Muscle layer of duodenum (tissue), 2 donors: Measurements from ENCODE around the gene CIB1.
"Not testable (repeated sequence)": the region's sequence is repeated elsewhere in the genome, so short reads cannot be mapped to it uniquely, and the experiment has no call there.

Experiments used
- H3K27ac ChIP-seq: one replicate; pipeline ENCODE4 v1.7.0; 2013; ENCODE audit warnings: mild to moderate bottlenecking, low read length
- H3K27me3 ChIP-seq: one replicate; pipeline ENCODE4 v1.7.0; 2013; ENCODE audit warnings: low read depth, mild to moderate bottlenecking, control low read depth, low read length
- H3K36me3 ChIP-seq, 2 donors: one replicate each; pipeline ENCODE4 v1.7.0; 2013; ENCODE audit warnings: low read length in 2 of 2, control low read depth in 1 of 2, mild to moderate bottlenecking in 1 of 2; ENCODE audit not compliant: insufficient read depth in 2 of 2, control insufficient read depth in 1 of 2
- H3K4me1 ChIP-seq, 2 donors: one replicate each; pipeline ENCODE4 v1.7.0; 2013; ENCODE audit warnings: low read length in 2 of 2, mild to moderate bottlenecking in 2 of 2, control low read depth in 1 of 2, moderate library complexity in 1 of 2; ENCODE audit not compliant: insufficient read depth in 2 of 2, control insufficient read depth in 1 of 2
- H3K4me3 ChIP-seq, 2 donors: one replicate each; pipeline ENCODE4 v1.7.0; 2013; ENCODE audit warnings: low read length in 2 of 2, low read depth in 1 of 2, mild to moderate bottlenecking in 1 of 2
- H3K9me3 ChIP-seq, 2 donors: one replicate each; pipeline ENCODE4 v1.7.0; 2013; ENCODE audit warnings: low read length in 2 of 2, control low read depth in 1 of 2, mild to moderate bottlenecking in 1 of 2; ENCODE audit not compliant: control insufficient read depth in 1 of 2
- donor health status: healthy.

CIB1 gene

DNA sequence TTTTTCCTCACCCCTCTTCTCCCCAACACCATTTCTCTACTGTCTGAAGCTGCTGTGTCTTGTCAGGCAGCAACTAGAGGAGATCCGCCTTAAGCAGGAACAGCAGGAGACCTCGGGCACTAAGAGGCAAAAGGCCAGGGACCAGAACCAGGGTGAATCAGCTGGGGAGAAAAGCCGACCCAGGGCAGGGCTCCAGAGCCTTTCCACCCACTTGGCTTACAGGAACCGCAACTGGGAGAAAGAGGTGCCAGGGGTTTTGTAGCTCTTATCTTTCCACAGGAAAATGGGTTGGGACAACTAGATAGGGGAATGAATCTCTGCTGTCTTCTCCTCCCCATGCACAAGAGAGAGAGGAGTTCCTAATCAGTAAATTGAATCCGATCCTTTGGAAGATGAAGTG lies 28.7 kb upstream of the CIB1 start:
- Histone ChIP-seq H3K27me3 (no peaks in the 10 kb centered on the region), H3K4me3 (no peak overlapping the region), H3K9me3 (no peaks in the 10 kb centered on the region), H3K36me3 (no peaks in the 10 kb centered on the region), H3K4me1 (peaks cover 4 to 18% of the 10 kb centered on the region in 2 donors), H3K27ac (no peak overlapping the region)

DNA sequence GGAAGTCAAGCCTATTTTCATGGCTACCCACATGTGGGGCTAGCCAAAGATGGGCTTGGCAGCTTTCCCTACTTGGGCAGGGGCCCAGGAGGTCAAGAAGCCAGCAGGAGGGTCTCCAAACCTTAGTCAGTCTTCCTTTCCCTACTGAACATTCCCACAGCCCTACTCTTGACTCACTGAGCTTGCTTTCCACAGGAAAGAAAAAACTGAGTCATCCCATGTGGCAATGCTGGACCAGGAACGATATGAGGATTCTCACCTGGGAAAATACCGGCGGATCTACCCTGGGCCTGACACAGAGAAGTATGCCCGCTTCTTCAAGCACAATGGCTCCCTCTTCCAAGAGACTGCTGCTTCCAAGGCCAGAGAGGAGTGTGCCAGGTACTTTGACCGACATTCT lies 28.1 kb upstream of the CIB1 start:
- Histone ChIP-seq H3K27me3 (no peaks in the 10 kb centered on the region), H3K9me3 (no peaks in the 10 kb centered on the region), H3K4me3 (no peak overlapping the region), H3K4me1 (peaks cover 0 to 12% of the 10 kb centered on the region in 2 donors), H3K36me3 (no peaks in the 10 kb centered on the region), H3K27ac (no peak overlapping the region)

DNA sequence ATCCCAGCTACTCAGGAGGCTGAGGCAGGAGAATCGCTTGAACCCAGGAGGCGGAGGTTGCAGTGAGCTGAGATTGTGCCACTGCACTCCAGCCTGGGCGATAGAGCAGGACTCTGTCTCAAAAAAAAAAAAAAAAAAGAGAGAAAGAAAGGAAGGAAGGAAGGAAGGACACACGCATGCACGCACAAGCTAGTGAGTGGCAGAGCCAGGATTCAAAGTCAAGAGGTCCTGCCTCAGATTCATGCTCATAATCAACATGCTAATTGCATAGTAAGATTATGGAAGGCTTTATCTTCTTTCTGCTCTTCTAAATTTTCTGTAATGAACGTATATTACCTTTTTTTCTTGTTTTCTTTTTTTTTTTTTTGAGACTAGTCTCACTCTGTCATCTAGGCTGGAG lies 27.0 kb upstream of the CIB1 start:
- not testable (repeated sequence) for H3K27ac ChIP-seq, H3K27me3 ChIP-seq, H3K4me1 ChIP-seq, H3K4me3 ChIP-seq, H3K9me3 ChIP-seq, H3K36me3 ChIP-seq

DNA sequence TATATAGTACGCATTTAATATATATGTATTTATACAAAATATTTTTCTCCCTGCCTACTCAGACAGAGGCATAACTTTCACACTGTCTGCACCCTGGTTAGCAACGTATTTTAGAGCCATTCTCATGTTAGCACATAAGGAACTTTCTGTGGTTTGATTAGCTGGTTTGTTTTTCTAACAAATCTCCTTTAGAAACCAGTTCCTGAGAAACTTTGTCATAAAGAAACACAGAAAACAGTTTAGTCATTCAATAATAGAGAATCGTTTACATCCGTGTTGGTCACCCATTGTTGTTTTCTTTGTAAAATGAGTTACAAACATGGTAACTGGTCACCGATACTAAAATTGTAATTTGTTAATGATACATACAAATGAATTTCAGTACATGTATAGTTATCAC lies 25.8 kb upstream of the CIB1 start:
- Histone ChIP-seq H3K9me3 (no peaks in the 10 kb centered on the region), H3K4me1 (peaks cover 0 to 3% of the 10 kb centered on the region in 2 donors), H3K27ac (no peak overlapping the region), H3K4me3 (no peak overlapping the region), H3K27me3 (no peaks in the 10 kb centered on the region), H3K36me3 (no peaks in the 10 kb centered on the region)

DNA sequence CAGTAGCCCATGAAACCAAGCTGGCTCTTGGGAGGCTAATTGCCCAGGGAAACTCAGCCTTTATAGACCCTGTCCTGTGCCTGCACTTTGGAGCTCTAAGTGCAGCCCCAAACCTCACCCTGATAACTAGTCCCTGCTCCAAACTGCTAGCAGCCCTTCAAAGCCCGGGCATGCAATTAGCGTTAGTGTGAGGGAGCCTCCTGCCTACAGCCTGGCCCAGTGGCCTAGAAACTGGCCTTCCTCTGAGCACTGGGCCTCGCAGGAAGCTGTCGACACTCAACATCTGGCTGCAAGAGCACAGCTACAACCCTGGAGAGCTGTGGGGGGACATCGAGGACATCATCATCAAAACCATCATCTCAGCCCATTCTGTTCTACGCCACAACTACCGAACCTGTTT lies 24.0 kb upstream of the CIB1 start:
- Histone ChIP-seq H3K36me3 (no peaks in the 10 kb centered on the region), H3K27ac (no peak overlapping the region), H3K4me1 (no peaks in the 10 kb centered on the region), H3K4me3 (no peak overlapping the region), H3K27me3 (no peaks in the 10 kb centered on the region), H3K9me3 (no peaks in the 10 kb centered on the region)

DNA sequence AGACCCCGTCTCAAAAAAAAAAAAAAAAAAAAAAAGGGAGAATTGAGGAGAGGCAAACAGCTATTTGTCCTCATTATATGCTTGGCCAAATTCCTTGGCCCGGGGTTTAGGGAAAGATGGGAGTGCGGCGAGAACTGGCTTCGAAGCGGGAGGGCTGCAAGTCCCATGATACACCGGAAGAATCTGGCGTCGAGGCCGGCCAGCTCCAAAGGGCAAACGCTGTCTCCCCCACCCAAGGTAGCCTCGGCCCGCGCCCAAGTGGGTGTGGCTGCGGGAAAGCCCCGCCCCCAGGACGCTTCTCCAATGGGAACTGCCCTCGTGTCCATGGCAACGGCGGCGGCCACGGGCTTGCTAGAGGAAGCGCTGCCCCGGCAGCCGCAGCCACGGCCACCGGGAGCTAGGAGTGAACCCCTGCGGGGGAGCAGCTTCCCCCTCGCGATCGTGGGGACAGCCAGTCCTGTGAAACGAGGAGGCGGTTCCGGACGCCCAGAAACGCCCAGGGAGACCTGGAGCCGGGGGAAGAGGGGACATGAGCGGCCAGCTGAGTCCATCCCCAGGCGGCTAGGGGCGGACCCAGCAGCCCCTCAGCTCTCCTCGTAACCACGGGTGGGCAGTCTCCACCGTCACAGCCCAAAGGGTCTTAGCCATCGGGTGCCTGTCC lies 15.6 kb upstream of the CIB1 start, which contains the start of gene TTLL13:
Gene TTLL13 (plus strand): TSS at position 354 of the 661 bp plus-strand sequence. CDS start 1,075 bp downstream, outside the sequence.
- no peak within 1 kb of the TSS for H3K27ac ChIP-seq
- H3K4me3 ChIP-seq = peak within 1 kb of the TSS; percentile 52 to 81
- no peaks in the 10 kb centered on the region for H3K9me3 ChIP-seq
- no peaks in the 10 kb centered on the region for H3K4me1 ChIP-seq
- H3K36me3 ChIP-seq = no peaks in the 10 kb centered on the region
- H3K27me3 ChIP-seq = no peaks in the 10 kb centered on the region

DNA sequence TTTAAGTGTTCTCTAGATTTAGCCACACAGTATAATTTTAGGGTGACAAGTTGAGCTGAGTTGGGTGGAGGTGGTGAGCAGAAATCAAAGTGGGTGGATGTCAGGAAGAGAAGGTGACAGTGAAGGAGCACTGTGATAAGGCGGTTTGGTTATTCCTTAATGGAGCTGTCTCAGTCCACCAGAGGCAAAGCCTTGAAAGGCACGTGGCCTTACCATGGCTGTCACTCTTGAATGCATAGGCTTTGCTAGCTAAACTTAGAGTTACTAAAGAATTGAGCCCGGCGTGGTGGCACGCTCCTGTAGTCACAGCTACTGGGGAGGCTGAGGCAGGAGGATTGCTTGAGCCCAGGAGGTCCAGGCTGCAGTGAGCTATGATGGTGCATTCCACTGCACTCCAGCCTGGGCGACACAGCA lies 15.1 kb upstream of the CIB1 start:
- no peaks in the 10 kb centered on the region for H3K36me3 ChIP-seq
- no peaks in the 10 kb centered on the region for H3K27me3 ChIP-seq
- H3K4me3 ChIP-seq = peak overlapping the region in 1 of 2 donors; percentile 81
- H3K9me3 ChIP-seq = no peaks in the 10 kb centered on the region
- no peaks in the 10 kb centered on the region for H3K4me1 ChIP-seq
- no peak overlapping the region for H3K27ac ChIP-seq

DNA sequence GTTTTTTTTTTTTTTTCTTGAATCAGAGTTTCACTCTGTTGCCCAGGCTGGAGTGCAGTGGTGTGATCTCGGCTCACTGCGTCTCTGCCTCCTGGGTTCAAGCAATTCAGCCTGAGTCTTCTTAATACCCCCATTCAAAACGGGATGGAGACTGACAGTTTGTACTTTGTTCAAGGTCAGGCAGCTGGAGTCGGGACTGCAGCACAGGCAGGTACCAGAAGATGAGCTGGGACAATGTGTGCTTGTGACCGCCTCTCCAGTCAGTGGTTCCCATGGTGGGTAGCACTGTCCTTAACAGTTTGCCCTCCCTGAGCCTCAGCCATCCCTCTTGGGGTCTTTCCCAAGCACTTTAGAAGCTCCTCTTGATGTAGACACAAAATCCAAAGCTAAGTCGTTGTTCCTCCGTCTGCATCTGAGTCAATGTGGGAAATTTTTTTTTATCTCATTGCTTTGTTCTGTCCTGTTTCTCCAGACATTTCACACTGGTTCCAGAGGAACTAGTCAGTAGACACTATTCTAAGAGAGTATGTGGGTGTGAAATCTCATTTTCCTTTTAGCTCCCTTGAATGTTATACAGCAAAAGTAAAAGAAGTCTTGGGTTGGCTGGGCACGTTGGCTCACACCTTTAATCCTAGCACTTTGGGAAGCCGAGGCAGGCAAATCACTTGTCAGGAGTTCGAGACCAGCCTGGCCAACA lies 10.3 kb upstream of the CIB1 start:
- no peak overlapping the region for H3K4me3 ChIP-seq

DNA sequence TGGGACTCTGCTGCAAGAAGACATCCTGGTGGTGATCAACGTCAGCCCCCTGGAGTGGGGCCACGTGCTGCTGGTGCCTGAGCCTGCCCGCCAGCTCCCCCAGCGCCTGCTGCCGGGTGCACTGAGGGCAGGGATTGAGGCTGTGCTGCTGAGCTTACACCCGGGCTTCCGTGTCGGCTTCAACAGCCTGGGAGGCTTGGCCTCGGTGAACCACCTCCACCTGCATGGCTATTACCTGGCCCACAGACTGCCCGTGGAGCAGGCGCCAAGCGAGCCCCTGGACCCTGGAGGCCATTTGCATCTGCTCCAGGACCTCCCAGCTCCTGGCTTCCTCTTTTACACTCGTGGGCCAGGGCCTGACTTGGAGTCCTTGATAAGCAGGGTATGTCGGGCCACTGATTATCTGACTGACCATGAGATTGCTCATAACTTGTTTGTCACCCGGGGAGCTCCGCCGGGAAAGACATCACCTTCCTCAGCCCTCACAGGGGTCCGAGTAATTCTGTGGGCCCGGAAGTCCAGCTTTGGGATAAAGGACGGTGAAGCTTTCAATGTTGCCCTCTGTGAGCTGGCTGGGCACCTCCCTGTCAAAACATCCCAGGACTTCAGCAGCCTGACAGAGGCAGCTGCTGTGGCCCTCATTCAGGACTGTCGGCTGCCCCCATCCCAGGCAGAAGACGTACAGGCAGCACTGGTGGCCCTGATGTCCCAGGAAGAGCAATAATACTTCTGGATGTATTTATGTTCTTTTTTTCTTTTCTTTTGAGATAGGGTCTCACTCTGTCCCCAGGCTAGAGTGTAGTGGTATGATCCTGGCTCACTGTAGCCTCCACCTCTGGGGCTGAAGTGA lies 7.8 kb upstream of the CIB1 start:
- no peak overlapping the region for H3K4me3 ChIP-seq
- H3K36me3 ChIP-seq = peaks cover 7 to 24% of the 10 kb centered on the region in 2 donors
- H3K27ac ChIP-seq = no peak overlapping the region
- no peaks in the 10 kb centered on the region for H3K4me1 ChIP-seq
- no peaks in the 10 kb centered on the region for H3K9me3 ChIP-seq
- H3K27me3 ChIP-seq = no peaks in the 10 kb centered on the region

More for the DNA sequence above, 10.3 kb upstream of the CIB1 start:
- Histone ChIP-seq H3K9me3 (no peaks in the 10 kb centered on the region), H3K4me1 (no peaks in the 10 kb centered on the region), H3K27me3 (no peaks in the 10 kb centered on the region), H3K27ac (no peak overlapping the region), H3K36me3 (peaks cover 0 to 16% of the 10 kb centered on the region in 2 donors)

DNA sequence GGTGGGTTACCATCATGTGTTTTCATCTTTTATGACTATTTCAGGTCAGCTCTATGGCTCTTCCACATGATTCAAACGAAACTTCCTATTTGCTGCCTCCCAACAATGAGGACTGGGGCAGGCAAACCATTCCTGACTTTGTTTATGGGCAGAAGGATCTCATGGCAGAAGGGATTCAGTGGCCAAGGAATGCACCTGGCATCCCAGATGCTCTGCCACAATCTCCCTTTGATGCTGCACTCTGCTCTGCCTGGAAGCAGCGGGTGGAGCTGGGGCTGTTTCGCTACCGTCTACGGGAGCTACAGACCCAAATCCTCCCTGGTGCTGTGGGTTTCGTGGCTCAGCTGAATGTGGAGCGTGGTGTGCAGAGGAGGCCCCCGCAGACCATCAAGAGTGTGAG lies 7.1 kb upstream of the CIB1 start:
- Histone ChIP-seq H3K4me3 (no peak overlapping the region), H3K27me3 (no peaks in the 10 kb centered on the region), H3K36me3 (peaks cover 7 to 29% of the 10 kb centered on the region in 2 donors), H3K9me3 (no peaks in the 10 kb centered on the region), H3K4me1 (no peaks in the 10 kb centered on the region), H3K27ac (no peak overlapping the region)

DNA sequence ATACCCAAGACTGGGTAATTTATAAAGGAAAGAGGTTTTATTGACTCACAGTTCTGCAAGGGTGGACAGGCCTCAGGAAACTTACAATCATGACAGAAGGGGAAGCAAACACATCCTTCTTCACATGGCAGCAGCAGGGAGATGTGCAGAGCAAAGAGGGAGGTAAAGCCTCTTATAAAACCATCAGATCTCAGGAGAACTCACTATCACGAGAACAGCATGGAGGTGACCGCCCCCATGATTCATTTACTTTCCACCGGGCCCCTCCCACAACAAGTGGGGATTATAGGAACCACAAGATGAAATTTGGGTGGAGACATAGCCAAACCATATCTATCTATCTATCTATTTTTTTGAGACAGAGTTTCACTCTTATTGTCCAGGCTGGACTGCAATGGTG lies 5.6 kb upstream of the CIB1 start:
- peaks cover 7 to 29% of the 10 kb centered on the region in 2 donors for H3K36me3 ChIP-seq
- no peaks in the 10 kb centered on the region for H3K27me3 ChIP-seq
- H3K4me3 ChIP-seq = no peak overlapping the region
- H3K27ac ChIP-seq = no peak overlapping the region
- H3K9me3 ChIP-seq = no peaks in the 10 kb centered on the region
- H3K4me1 ChIP-seq = peaks cover 5 to 7% of the 10 kb centered on the region in 2 donors
